GM18519 (cell line): Measurements from ENCODE around the gene PPP3R1.

Experiments used
- ATAC-seq: cut with Tn5 transposase; IDR thresholded peaks from one replicate; pipeline ENCODE4 v1.9.1; 2021; ENCODE audit warnings: mild to moderate bottlenecking, moderate library complexity; ENCODE audit not compliant: unreplicated experiment, low FRiP score

Gene PPP3R1, protein sequence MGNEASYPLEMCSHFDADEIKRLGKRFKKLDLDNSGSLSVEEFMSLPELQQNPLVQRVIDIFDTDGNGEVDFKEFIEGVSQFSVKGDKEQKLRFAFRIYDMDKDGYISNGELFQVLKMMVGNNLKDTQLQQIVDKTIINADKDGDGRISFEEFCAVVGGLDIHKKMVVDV

DNA sequence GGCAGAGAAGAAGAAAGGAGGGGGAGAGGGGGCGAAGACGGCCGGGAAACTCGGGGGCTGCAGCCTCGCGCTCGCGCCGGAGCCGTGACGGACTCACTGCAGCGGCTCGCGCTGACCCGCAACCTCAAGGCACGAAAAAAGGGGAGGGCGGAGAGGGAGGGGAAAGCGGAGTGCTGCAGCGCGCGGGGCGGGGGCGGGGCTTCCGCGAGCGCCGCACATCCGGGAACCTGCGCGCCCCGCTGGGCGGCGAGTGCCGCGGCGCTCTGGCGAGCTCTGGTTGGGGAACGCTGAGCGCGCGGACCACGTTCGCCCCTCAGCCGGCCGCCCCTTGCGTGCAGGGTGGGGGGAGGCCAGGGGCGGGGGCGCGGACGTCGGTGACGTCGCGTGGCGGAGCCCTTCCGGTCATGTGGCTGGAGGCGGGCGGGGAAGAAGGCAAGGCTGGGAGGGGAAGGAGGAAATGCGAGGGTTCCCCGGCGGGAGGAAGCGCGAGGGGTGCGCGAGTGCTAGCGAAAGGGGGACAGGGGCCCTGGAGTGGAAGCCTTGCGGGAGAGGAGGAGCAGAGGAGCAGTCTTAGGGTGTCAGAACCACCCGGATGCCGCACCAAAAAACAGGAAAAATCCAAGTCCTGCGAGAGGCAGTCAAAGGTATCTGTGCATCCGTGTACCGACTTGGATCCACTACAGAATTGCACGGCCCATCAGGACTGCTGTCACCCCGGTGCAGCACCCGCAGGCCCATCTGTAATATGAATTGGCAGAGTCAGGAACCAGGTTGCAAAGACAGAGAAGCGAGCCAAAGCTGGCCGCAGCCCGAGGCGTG, at the start of gene PPP3R1:
Gene PPP3R1 (minus strand): TSS at position 133 of the 819 bp plus-strand sequence. CDS start 405 bp downstream, outside the sequence.
- peak; percentile 68 for ATAC-seq

GRCh38 chr2:68295516-68295915, 43.2 kb upstream of the PPP3R1 start:
- peak; percentile 64 for ATAC-seq

- ATAC-seq: no peak
Observed at GRCh38 chr2:68294913-68295312, 42.6 kb upstream of the PPP3R1 start.

- no peak for ATAC-seq
Observed at GRCh38 chr2:68294187-68294586, 41.9 kb upstream of the PPP3R1 start.

- no peak for ATAC-seq
Observed at GRCh38 chr2:68293755-68294154, 41.4 kb upstream of the PPP3R1 start.

DNA sequence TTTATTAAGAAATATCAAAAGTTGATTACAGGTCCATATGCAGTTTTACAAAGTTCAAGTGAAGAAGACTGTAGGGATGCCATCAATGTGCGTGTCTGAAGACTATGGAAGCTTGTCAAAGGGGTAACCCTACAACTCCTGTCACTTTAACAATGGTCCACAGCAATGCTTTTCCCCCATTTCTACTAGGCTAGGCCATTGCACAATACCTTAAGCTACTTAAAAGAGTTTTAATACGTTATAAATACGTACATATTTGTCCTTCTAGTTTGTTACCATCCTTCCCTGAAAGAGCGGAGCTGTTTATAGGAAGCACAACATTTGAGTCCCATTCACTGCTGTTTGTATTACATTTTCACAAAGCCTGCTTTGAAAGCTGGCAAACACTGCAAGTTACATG, 40.7 kb upstream of the PPP3R1 start:
- ATAC-seq: no peak

DNA sequence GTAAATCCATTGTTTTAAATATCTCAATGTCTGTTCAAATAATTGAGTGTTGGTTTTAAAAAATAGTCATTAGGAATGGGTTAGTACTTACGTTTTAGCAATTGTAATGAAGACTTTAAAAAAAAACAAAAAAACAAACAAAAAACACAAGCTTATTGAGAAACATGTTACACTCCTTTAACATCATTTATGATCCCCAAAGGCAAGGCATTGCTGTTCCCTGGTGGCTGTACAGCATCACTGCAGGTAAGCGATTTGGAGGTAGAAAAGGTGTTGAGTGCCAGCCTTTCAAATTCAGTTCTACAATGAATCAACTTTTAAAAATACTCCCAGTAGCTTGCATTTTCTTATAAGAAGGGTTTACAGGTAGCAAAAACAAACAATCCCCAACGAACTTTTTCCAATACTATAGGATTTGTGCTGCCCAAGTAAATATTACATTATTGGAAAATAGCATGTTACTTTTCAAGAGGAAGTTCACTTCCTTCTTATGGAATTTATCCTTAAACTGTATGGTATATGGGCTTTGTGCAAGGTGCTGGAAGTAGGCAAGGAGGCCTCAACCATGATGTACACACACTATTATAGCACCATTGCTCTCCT, 39.9 kb upstream of the PPP3R1 start:
- peak; percentile 68 for ATAC-seq

- no peak for ATAC-seq
Observed at GRCh38 chr2:68291314-68291713, 39.0 kb upstream of the PPP3R1 start.

DNA sequence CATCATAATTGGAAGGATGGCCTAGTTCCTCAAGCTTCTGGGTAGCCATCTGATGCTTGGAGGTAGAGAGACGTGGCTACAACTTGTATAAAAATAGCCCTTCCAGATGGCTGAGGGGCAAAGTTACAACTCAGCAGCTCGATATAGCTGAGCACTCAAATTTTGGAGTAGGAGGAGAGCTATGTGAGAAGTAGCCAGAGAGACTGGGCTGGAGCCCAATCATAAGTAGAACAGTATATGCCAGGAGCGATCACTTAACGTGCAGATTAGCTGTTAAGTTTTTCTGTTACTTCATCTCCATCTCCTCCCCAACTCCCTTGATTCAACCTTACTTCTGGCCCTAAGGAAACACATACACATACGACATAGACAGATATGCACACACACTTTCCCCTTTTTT, 38.6 kb upstream of the PPP3R1 start:
- no peak for ATAC-seq

- ATAC-seq: no peak
Observed at GRCh38 chr2:68287580-68288441, 35.5 kb upstream of the PPP3R1 start.

GRCh38 chr2:68284896-68285295, 32.6 kb upstream of the PPP3R1 start:
- no peak for ATAC-seq

GRCh38 chr2:68283419-68283812, 31.1 kb upstream of the PPP3R1 start:
- no peak for ATAC-seq

GRCh38 chr2:68282811-68283418, 30.6 kb upstream of the PPP3R1 start:
- ATAC-seq: no peak

DNA sequence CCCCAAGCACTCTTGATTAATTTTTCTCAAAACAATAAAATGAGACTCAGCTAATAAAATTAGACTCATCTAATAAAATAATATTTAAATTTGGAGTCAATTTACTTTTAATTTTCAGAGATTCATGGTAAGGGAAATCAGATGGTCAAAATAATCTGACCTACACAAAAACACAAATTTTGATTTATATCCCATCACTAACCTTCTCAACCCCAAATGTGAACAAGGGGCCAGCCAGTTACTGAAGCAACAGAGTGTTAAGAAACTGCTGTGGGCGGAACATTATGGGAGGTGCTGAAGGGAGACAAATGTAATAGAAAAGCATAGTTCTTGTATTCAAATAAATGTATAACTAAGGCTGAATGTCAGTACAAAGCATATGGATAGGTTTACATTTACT, 28.5 kb upstream of the PPP3R1 start:
- no peak for ATAC-seq

- ATAC-seq: no peak
Observed at GRCh38 chr2:68280348-68280747, 28.0 kb upstream of the PPP3R1 start.

DNA sequence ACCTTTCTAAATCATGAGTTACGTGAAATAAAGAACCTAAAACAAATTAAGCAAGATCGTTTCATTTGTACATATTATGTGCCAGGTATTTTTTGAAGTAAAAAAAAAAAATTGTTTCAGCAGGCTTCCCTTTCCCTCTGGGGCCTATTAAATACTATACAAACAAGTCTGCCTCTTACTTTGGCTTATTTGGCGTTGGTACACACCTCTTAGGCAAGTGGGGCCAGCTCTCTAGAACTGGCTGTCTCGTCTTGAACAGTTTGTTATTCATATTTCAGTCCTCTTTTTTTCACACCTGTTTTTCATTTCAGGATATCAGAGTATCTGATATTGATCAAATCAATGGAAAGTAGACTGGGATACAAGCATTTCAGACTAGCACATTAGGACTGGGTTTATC, 27.4 kb upstream of the PPP3R1 start:
- ATAC-seq: no peak

GRCh38 chr2:68278169-68278568, 25.8 kb upstream of the PPP3R1 start:
- ATAC-seq: no peak

- no peak for ATAC-seq
Observed at GRCh38 chr2:68274022-68274421, 21.7 kb upstream of the PPP3R1 start.

- ATAC-seq: no peak
Observed at GRCh38 chr2:68272246-68272994, 20.1 kb upstream of the PPP3R1 start.

DNA sequence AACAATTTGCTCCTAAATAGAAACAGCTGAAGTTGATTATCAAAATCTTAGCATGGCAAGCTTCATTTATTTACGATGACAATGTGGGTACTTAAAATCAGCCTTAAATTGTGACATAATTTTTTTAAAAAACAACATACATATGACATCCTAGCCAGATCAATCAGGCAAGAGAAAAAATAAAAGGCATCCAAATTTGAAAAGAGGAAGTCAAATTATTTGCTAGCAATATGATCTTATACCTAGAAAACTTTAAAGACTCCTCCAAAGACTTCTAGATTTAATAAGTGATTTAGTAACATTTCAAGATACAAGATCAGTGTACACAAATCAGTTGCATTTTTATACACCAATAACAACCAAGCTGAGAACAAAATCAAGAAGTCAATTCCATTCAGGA, 14.3 kb upstream of the PPP3R1 start:
- ATAC-seq: no peak
